Omental fat pad (tissue), 4 donors: ENCODE results near the gene RUNX1. TPM values are rescaled to one million over a fixed set of nuclear protein-coding genes. Genes with fewer than 3 reads are reported as not detected.
A peak's percentile ranks its signal among the peaks of the same experiment; 100 is the strongest.

ENCODE experiments used
- ATAC-seq: fragments of 150-250 bp; one replicate; pipeline ENCODE4 v1.9.1; 2016; ENCODE audit warnings: mild to moderate bottlenecking, moderate library complexity; ENCODE audit not compliant: low FRiP score
- DNase-seq: peaks from one replicate; pipeline ENCODE4 v3.0.0-alpha.2; 2019; ENCODE audit warnings: low spot score
- total RNA-seq, 4 donors: library from RNA; depleted of rRNA; stranded (reverse); fragments of >200 nt; gene quantifications; one replicate each; pipeline ENCODE4 v1.1.0, GENCODE V29; 2016
- TF ChIP-seq, protein P1 (sequence below), 3 donors: fragments of 450-650 bp; IDR thresholded peaks; one replicate each; pipeline ENCODE4 v1.5.1; 2016 to 2017; ENCODE audit warnings: antibody characterized with exemption in 3 of 3, mild to moderate bottlenecking in 3 of 3, moderate library complexity in 2 of 3

Gene RUNX1
- total RNA-seq, 4 donors from 2014 or later: 21.1 to 75.9 (median 30.2) TPM

DNA sequence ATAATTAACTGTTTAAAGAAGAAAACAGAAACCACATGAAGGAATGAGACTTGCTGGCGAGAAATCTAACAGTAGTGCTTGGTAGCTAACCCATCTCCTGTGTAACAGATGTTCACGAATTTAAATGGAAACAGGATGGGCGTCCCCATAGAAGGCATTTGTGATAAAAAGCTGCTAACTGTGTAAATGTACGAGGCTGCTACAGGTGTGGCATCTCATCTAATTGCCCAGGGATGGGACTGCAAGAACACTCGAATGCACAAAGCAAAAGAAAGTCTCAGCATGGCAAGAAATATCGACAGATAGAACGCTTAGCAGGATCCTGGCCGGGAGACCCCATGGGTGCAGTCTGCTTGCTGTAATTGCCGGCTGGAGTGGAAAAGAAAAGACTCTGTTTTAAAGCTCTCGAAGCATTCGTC is 112.7 kb downstream of the RUNX1 start:
- no peak for ATAC-seq
- TF ChIP-seq, protein P1, sequence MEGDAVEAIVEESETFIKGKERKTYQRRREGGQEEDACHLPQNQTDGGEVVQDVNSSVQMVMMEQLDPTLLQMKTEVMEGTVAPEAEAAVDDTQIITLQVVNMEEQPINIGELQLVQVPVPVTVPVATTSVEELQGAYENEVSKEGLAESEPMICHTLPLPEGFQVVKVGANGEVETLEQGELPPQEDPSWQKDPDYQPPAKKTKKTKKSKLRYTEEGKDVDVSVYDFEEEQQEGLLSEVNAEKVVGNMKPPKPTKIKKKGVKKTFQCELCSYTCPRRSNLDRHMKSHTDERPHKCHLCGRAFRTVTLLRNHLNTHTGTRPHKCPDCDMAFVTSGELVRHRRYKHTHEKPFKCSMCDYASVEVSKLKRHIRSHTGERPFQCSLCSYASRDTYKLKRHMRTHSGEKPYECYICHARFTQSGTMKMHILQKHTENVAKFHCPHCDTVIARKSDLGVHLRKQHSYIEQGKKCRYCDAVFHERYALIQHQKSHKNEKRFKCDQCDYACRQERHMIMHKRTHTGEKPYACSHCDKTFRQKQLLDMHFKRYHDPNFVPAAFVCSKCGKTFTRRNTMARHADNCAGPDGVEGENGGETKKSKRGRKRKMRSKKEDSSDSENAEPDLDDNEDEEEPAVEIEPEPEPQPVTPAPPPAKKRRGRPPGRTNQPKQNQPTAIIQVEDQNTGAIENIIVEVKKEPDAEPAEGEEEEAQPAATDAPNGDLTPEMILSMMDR (IDR thresholded peaks at IDR 0.05): no peak
- no peak for DNase-seq

DNA sequence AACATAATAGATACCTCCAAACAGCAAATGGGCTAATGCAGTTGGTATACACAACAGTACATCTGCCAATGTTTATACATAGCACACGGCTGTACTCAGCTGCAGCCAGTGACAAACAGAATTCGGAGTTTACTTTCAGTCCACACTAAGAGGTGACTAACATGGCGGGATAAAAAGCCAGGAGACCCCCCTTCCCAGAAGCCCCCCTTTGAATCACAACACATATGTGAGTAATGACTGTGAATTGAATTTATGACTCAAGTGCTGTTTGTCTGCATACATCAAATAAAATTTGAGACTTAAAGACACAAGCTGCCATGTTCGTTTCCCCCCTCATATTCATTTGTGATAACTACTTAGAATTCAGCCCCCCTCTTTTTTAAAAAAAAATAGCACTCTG is 113.2 kb downstream of the RUNX1 start:
- no peak for DNase-seq
- ATAC-seq: no peak
- TF ChIP-seq, protein P1 (IDR thresholded peaks at IDR 0.05): no peak

DNA sequence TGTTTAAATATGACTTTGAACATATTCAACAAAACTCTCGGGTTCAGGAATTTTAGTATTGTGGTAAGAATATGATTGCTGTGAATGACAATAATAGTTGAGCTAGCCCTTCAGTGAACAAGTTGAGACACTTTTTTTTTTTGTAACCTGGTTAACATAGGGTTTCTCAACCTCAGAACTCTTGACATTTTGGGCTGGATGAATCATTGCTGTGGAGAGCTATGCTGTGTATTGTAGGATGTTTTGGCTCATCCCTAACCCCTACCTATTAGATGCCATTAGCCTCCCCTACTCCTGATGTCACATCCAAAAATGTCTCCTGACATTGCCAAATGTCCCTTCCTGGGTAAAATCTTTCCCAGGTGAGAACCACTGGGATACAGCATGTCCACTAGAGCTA is 113.7 kb downstream of the RUNX1 start:
- TF ChIP-seq, protein P1 (IDR thresholded peaks at IDR 0.05): no peak
- DNase-seq (no peak), ATAC-seq (no peak)

DNA sequence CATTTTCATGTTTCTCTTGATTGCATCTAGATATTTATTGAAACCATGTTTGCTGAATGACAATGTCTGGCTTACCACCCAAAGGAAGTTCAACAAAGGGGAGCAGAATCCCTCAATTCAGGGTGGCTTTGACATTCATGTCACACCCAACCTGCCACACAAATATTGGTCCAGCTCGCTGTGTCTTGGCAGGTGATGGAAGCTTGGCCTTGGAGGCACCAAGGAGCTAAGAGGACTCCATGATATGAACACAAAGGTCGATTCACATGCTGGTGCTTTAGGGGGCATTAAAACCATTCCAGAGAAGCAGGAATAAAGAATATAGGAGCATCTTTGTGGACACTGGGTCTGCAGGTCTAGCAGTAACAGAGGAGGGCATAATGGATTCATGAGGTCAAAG is 114.8 kb downstream of the RUNX1 start:
- ATAC-seq: no peak
- no peak for DNase-seq
- TF ChIP-seq, protein P1 (IDR thresholded peaks at IDR 0.05): no peak

DNA sequence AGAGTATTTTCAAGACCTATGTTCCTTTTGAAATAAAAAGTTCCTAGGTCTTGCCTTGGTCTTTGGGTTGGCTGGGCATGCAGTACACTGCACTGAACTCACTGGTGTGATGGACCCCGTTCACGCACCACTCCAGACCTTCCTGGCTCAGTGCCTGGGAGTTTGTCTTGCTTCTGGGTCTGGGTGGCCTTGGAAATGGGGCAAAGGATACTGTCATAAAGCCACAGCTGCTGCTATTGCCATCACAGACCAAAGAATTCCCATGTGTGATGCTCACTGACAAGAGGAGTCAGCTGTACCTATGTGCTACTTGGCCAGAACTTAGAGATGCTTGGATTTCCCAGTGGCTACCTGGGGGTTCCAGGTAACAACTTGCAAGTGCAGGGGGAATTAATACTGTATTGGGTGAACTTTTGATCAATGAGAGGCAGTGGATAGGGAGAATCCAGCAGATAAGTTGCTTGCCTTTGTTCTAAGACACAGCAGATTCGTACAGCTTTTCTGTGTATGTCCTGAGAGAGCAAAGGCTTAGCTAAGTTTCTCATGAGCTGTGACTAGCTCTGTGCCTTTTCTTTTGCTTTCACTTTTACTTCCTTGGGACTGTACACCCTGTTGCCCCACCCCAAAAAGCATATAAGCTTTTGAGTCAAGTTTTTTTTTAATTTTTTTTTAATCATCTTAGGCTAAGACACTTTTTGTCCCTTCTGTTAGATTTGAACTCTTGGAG is 115.3 kb downstream of the RUNX1 start:
- DNase-seq: no peak
- peak; percentile 44 for ATAC-seq
- TF ChIP-seq, protein P1 (IDR thresholded peaks at IDR 0.05): no peak

DNA sequence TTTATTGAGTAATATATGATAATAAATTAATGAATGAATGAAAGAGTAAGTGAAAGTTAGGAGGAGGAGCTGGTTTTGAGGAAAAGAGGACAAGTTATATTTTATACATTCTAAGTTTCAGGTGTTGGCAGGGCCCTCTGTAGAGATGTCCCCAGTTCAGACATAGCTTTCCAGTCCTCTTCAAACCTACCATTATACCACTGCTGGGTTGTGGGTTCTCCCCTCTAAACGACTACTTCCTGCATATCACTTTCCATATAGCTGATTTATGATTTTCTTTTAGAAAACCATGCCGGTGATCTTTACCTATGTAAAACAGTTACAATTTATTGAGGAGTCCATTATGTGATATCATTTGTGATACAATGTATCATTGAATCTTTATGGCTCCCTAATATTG is 116.9 kb downstream of the RUNX1 start:
- no peak for ATAC-seq
- TF ChIP-seq, protein P1 (IDR thresholded peaks at IDR 0.05): no peak
- DNase-seq: no peak

DNA sequence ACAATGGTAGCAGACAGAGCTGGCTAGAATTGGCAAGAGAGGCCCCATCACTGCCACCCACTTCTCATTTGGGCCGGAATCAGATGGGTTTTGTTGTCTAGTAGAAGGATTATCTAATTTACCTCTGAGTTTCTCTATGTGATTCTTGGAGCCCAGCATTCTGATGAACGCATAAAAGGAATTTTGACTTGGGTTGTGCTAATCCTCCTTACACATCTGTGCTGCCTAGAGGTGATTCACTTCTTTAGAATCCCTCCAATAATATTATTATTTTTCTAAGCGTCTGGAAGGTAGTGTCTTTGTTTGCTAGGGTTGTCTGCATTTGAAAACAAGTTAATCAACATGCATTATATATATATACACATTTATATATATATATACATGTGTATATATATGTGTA is 118.1 kb downstream of the RUNX1 start:
- DNase-seq (no peak), ATAC-seq (no peak)
- TF ChIP-seq, protein P1 (IDR thresholded peaks at IDR 0.05): no peak
